ENCODE measurements around the gene CHSY1.
"Not testable (repeated sequence)": the region's sequence is repeated elsewhere in the genome, so short reads cannot be mapped to it uniquely, and the experiment has no call there.

The CHSY1 gene

GRCh38 chr15:101134780-101135179, 117.1 kb downstream of the CHSY1 start:
- DNase-seq (ENCODE audit: low spot score): no peak

- DNase-seq (ENCODE audit: low spot score): no peak
These were observed 118.0 kb downstream of the CHSY1 start for GRCh38 chr15:101133751-101134261.

- no peak for DNase-seq (ENCODE audit: low spot score)
These were observed 118.7 kb downstream of the CHSY1 start for GRCh38 chr15:101133181-101133460.

GRCh38 chr15:101132390-101133180, 119.3 kb downstream of the CHSY1 start:
- DNase-seq (ENCODE audit: low spot score): no peak

- no peak for DNase-seq (ENCODE audit: low spot score)
These were observed 120.1 kb downstream of the CHSY1 start for GRCh38 chr15:101131489-101132389.

- DNase-seq (ENCODE audit: low spot score): no peak
These were observed 121.9 kb downstream of the CHSY1 start for GRCh38 chr15:101129851-101130380.

GRCh38 chr15:101128221-101129015, 123.4 kb downstream of the CHSY1 start:
- DNase-seq (ENCODE audit: low spot score): peak; percentile 84

GRCh38 chr15:101127506-101128076, 124.3 kb downstream of the CHSY1 start:
- peak; percentile 90 for DNase-seq (ENCODE audit: low spot score)

- DNase-seq (ENCODE audit: low spot score): peak; percentile 40
These were observed 125.0 kb downstream of the CHSY1 start for GRCh38 chr15:101126618-101127505.

- DNase-seq (ENCODE audit: low spot score): not testable (repeated sequence)
These were observed 125.9 kb downstream of the CHSY1 start for GRCh38 chr15:101125881-101126428.
